ENCODE data around the gene SH3BP4. TPM values are rescaled to one million over a fixed set of nuclear protein-coding genes. Genes with fewer than 3 reads are reported as not detected.
A peak's percentile ranks its signal among the peaks of the same experiment; 100 is the strongest.

The SH3BP4 gene
- total RNA-seq, 1 donor from 2014 or later: 9.6 TPM

DNA sequence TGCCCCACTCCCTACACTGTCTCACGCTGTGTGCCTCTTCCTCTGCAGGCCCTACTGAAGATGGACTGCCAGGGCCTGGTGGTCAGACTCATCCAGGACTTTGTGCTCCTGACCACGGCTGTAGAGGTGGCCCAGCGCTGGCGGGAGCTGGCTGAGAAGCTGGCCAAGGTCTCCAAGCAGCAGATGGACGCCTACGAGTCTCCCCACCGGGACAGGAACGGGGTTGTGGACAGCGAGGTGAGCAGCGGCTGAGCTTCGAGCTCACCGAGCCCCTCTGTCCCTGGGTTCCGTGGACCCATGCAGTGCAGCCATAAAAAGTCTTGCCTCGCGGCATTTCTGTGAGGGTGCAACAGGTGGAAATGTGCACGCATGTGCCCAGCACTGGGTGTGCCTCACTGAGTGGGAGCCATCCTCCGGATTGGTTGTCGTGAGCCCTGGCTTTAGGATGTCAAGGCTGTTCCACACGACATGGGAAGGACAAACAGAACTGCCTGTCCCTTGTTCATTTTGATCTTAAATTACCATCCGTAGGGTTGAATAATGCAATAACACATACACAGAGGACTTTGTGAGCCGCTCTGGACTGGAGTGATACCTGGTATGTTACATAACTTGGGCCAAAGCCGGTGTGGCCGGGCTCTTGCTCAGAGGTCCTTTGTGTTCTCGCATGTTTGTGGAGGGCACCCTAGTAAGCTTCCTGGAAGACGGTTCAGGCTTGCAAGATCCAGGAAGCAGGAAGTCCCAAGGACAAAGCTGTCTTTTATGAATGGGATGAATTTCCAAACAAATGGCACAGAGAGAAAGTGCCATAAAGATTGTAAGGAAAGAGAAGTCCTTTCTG is 100.9 kb downstream of the SH3BP4 start:
- Histone ChIP-seq H3K4me1 (peaks cover 51% of the 10 kb centered on the region), H3K27me3 (ENCODE audit: low read depth) (no peaks in the 10 kb centered on the region), H3K4me3 (no peak overlapping the region), H3K27ac (replicated peaks) (no peak overlapping the region), H3K36me3 (peaks cover 29% of the 10 kb centered on the region), H3K9me3 (replicated peaks) (no peaks in the 10 kb centered on the region)
- no peak for DNase-seq
- intact Hi-C loops (cut with micrococcal nuclease): no loop called here
- TF ChIP-seq, protein P1, sequence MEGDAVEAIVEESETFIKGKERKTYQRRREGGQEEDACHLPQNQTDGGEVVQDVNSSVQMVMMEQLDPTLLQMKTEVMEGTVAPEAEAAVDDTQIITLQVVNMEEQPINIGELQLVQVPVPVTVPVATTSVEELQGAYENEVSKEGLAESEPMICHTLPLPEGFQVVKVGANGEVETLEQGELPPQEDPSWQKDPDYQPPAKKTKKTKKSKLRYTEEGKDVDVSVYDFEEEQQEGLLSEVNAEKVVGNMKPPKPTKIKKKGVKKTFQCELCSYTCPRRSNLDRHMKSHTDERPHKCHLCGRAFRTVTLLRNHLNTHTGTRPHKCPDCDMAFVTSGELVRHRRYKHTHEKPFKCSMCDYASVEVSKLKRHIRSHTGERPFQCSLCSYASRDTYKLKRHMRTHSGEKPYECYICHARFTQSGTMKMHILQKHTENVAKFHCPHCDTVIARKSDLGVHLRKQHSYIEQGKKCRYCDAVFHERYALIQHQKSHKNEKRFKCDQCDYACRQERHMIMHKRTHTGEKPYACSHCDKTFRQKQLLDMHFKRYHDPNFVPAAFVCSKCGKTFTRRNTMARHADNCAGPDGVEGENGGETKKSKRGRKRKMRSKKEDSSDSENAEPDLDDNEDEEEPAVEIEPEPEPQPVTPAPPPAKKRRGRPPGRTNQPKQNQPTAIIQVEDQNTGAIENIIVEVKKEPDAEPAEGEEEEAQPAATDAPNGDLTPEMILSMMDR (IDR thresholded peaks at IDR 0.05; ENCODE audit: borderline replicate concordance): no peak

DNA sequence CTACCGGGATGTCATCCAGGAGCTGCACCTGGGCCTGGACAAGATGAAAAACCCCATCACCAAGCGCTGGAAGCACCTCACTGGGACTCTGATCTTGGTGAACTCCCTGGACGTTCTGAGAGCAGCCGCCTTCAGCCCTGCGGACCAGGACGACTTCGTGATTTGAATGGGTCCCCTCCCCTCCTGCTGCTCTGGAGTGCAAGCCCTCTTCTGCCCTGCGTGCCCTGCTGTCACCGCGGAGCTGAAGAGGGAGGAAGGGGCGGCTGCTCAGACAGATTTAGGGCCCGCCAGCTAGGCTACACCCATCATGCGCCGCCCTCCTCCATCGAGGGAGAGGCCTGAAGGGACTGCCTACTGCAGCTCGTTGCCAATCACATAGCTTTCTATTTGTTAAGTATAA is 101.8 kb downstream of the SH3BP4 start:
- TF ChIP-seq, protein P1 (IDR thresholded peaks at IDR 0.05; ENCODE audit: borderline replicate concordance): no peak
- no peak for DNase-seq
- Histone ChIP-seq H3K9me3 (replicated peaks) (no peaks in the 10 kb centered on the region), H3K27me3 (ENCODE audit: low read depth) (no peaks in the 10 kb centered on the region), H3K4me3 (no peak overlapping the region), H3K27ac (replicated peaks) (no peak overlapping the region), H3K36me3 (peaks cover 29% of the 10 kb centered on the region), H3K4me1 (peaks cover 42% of the 10 kb centered on the region)
- intact Hi-C loops (cut with micrococcal nuclease): no loop called here

DNA sequence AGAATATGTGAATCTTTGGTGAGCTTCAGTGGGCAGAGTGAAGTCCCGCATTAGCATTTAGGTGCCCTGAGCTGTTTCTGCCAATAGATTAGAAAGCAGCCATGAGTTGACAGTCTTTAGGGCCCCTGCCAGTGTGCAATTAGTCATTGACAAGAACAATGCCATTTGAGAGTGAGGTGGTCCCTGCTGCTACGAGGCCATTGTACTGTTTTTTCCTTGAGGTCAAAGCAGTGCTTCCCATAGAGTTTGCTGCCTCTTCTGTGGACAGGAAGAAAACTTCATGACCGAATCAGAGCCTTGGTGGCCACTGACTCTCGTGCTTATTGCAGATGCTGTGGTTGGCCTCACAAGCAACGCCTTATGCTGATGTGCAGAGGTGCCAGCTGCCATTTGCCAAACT is 102.7 kb downstream of the SH3BP4 start:
- intact Hi-C loops (cut with micrococcal nuclease): no loop called here
- TF ChIP-seq, protein P1 (IDR thresholded peaks at IDR 0.05; ENCODE audit: borderline replicate concordance): no peak
- Histone ChIP-seq H3K9me3 (replicated peaks) (no peaks in the 10 kb centered on the region), H3K27ac (replicated peaks) (no peak overlapping the region), H3K36me3 (peaks cover 29% of the 10 kb centered on the region), H3K4me1 (peaks cover 33% of the 10 kb centered on the region), H3K27me3 (ENCODE audit: low read depth) (no peaks in the 10 kb centered on the region), H3K4me3 (no peak overlapping the region)
- DNase-seq: no peak

DNA sequence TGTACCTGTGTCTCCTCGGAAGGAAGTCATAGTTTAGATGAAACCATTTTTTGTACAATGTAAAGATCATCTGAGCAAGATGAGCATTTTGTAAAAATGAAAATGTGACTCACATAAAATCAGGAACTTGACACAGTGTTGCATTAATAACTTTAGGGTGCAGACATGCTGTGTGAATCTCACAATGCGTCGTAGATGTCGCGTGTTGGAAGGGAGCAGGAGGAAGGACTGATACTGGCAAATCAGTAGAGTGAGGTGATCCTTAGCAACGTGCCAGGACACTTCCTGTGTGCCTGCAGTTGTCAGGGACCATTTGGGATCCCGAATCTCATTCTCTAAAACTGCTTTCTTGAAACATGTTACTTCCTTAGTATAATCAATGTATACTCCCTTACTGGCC is 103.1 kb downstream of the SH3BP4 start:
- no peak for DNase-seq
- Histone ChIP-seq H3K4me1 (peaks cover 30% of the 10 kb centered on the region), H3K27me3 (ENCODE audit: low read depth) (no peaks in the 10 kb centered on the region), H3K9me3 (replicated peaks) (no peaks in the 10 kb centered on the region), H3K36me3 (peaks cover 29% of the 10 kb centered on the region), H3K4me3 (no peak overlapping the region), H3K27ac (replicated peaks) (no peak overlapping the region)
- TF ChIP-seq, protein P1 (IDR thresholded peaks at IDR 0.05; ENCODE audit: borderline replicate concordance): no peak
- intact Hi-C loops (cut with micrococcal nuclease): no loop called here

DNA sequence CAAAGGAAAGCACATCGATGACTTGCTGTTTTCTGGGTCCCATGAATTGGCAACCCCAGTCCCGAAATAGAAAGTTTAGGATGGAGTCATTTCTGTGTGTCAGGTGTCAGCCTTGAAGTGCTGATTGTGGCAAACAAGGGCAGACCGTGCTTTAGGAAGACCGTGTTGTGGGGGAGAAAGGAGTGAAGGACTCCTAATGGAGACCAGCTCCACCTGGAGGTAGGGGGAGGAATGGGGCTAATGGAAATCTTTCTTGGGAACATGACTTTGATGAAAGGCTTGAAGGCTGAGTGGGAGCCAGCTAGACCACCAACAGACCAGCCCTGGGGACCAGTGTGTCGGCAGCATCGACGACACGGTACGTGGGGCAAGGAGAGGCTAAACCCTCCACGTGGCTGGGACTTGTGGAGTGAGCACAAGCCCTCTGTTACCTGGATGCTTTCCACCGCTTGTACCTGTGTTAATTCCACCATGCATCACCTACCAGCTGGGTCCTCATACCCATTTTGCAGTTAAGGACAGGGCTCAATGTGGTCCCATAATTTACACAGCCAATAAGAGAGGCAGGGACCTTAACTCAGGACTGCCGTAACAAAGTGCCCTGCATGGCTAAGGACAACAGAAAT is 104.2 kb downstream of the SH3BP4 start:
- H3K27me3 ChIP-seq (ENCODE audit: low read depth): no peaks in the 10 kb centered on the region
- H3K36me3 ChIP-seq: peaks cover 29% of the 10 kb centered on the region
- DNase-seq: no peak
- no peak overlapping the region for H3K27ac ChIP-seq (replicated peaks)
- intact Hi-C loops (cut with micrococcal nuclease): no loop called here
- peaks cover 19% of the 10 kb centered on the region for H3K4me1 ChIP-seq
- TF ChIP-seq, protein P1 (IDR thresholded peaks at IDR 0.05; ENCODE audit: borderline replicate concordance): peak; percentile 68
- no peak overlapping the region for H3K4me3 ChIP-seq
- H3K9me3 ChIP-seq (replicated peaks): no peaks in the 10 kb centered on the region
